Esophagus muscularis mucosa (tissue), 3 donors: ENCODE measurements around the gene SERINC5.

Source experiments
- CTCF ChIP-seq, 3 experiments: fragments of 200-600 bp in 2 of 3; fragments of 450-650 bp in 1 of 3; sonication (generic) in 2 of 3; IDR thresholded peaks; one replicate each; pipeline ENCODE4 v1.5.1; 2017 to 2019; ENCODE audit warnings: antibody characterized with exemption in 3 of 3, mild to moderate bottlenecking in 2 of 3, moderate library complexity in 1 of 3
- POLR2A ChIP-seq: fragments of 450-650 bp; IDR thresholded peaks from one replicate; pipeline ENCODE4 v1.6.1; 2017; ENCODE audit warnings: antibody characterized with exemption, moderate library complexity, mild to moderate bottlenecking, low read depth
- POLR2AphosphoS5 ChIP-seq, 2 donors: sonication (generic); formaldehyde crosslinking; IDR thresholded peaks; one replicate each; pipeline ENCODE4 v1.6.1; 2017; ENCODE audit warnings: antibody characterized with exemption in 2 of 2

DNA sequence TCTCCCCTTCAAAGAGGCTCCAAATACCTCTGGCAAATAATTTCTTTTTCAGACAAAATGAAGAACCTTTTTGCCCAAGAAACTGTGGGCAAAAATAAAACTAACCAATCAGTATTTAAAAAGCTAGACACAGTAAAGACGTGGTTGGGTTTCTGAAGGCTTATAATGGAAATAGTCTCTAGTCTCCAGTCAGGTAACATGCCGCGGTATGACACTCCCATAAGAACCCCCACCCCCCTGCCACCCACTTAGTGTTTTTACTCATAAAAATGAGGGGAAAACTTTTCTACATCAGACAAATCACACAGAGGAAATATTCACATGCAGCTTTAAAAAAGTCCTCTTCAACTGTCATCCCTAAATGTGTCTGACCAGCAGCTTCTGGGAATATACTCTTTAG is 115.4 kb downstream of the SERINC5 start:
- TF ChIP-seq POLR2A (no peak), CTCF (IDR thresholded peaks at IDR 0.05) (no peak), POLR2AphosphoS5 (IDR thresholded peaks at IDR 0.05) (no peak)
